ENCODE results near the gene KIF12. TPM values are rescaled to one million over a fixed set of nuclear protein-coding genes. Genes with fewer than 3 reads are reported as not detected.

KIF12 gene
- polyA plus RNA-seq, 3 donors, result not detected

DNA sequence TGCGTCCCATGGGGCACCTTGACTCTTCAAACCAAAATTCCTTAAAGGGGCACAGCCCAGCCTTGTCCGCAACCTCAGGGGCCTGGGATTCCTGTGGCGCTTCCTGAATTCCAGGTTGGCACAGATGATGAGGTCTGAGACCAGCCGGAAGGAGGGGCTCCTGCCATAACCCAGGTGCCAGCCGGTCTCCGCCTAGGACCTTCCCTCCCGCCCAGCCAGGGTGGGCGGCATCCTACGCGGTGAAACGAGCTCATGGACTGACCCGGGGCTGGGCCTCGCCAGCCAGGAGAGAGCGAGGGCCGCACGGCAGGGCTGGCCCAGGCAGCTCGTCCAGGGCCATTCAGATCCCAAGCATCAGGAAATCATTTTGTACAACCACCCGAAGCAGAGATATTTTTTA lies 44.0 kb downstream of the KIF12 start:
- Histone ChIP-seq H3K9ac (ENCODE audit: insufficient read depth, low read length, poor library complexity, severe bottlenecking) (no peak overlapping the region), H3K79me2 (ENCODE audit: insufficient read depth, low read length) (no peaks in the 10 kb centered on the region), H4K20me1 (ENCODE audit: insufficient read depth, low read length) (no peaks in the 10 kb centered on the region), H3K4me3 (replicated peaks in 1 of 3; ENCODE audit: low read depth in 2 of 3, low read length in 3 of 3) (no peak overlapping the region), H3K9me3 (replicated peaks in 1 of 2; ENCODE audit: control insufficient read depth in 1 of 2, insufficient read depth in 1 of 2, low read length in 2 of 2) (no peaks in the 10 kb centered on the region), H3K27ac (ENCODE audit: low read depth in 1 of 2, low read length in 2 of 2) (no peak overlapping the region), H3K36me3 (replicated peaks in 1 of 2; ENCODE audit: control insufficient read depth in 1 of 2, insufficient read depth in 2 of 2, low read length in 2 of 2) (peaks cover 2 to 8% of the 10 kb centered on the region in 2 donors), H3K4me1 (ENCODE audit: control insufficient read depth in 1 of 2, insufficient read depth in 2 of 2, low read length in 2 of 2) (no peaks in the 10 kb centered on the region), H3K27me3 (ENCODE audit: control insufficient read depth in 2 of 2, insufficient read depth in 2 of 2, low read length in 2 of 2) (no peaks in the 10 kb centered on the region), H2AFZ (ENCODE audit: insufficient read depth, low read depth, low read length, poor library complexity, severe bottlenecking) (no peak overlapping the region), H3K4me2 (replicated peaks; ENCODE audit: extremely low read depth, low read length, poor library complexity, severe bottlenecking) (no peak overlapping the region)
- DNase-seq, result no peak
- TF ChIP-seq, protein P1, sequence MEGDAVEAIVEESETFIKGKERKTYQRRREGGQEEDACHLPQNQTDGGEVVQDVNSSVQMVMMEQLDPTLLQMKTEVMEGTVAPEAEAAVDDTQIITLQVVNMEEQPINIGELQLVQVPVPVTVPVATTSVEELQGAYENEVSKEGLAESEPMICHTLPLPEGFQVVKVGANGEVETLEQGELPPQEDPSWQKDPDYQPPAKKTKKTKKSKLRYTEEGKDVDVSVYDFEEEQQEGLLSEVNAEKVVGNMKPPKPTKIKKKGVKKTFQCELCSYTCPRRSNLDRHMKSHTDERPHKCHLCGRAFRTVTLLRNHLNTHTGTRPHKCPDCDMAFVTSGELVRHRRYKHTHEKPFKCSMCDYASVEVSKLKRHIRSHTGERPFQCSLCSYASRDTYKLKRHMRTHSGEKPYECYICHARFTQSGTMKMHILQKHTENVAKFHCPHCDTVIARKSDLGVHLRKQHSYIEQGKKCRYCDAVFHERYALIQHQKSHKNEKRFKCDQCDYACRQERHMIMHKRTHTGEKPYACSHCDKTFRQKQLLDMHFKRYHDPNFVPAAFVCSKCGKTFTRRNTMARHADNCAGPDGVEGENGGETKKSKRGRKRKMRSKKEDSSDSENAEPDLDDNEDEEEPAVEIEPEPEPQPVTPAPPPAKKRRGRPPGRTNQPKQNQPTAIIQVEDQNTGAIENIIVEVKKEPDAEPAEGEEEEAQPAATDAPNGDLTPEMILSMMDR (IDR thresholded peaks at IDR 0.05), result no peak
- H3K36me3 Mint-ChIP-seq, result peaks cover 0 to 16% of the 10 kb centered on the region in 2 donors
- intact Hi-C loops (cut with micrococcal nuclease), result no loop called here
- WGBS (ENCODE audit: insufficient coverage), result 91% methylated on average over 18 of the region's 18 CpGs
- H3K4me1 Mint-ChIP-seq, result no peaks in the 10 kb centered on the region
- H3K4me3 Mint-ChIP-seq, result no peak overlapping the region
- no peaks in the 10 kb centered on the region for H3K9me3 Mint-ChIP-seq
- H3K27ac Mint-ChIP-seq, result no peak overlapping the region
- H3K27me3 Mint-ChIP-seq (ENCODE audit: low read depth in 3 of 3), result peaks cover 0 to 2% (median 0%) of the 10 kb centered on the region in 3 donors

DNA sequence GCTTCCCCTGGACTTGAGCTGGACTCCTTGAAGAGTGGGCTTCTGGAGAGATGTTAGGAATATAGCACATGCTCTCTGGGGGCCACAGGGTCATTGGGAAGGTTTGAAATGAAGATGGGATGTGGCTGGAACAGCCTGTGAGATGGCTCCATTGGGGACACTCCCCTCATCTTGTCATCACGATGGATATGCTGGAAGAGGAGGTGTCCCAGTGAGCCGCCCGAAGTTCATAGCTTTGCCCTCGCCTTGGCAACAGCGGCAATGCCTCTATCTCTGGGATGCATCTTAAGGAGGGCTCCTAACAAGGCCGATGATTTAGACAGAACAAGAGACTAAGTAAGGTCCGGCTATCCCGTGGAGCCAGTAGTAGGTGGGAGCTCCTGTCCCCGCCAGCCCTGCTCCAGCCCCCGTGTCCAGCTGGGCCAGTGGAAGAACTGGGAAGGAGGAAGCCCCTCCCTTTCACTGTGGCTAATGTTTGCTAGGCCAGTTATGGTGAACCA lies 44.9 kb downstream of the KIF12 start:
- Mint-ChIP-seq H3K27me3 (ENCODE audit: low read depth in 3 of 3) (peaks cover 0 to 2% (median 0%) of the 10 kb centered on the region in 3 donors), H3K27ac (no peak overlapping the region), H3K9me3 (no peaks in the 10 kb centered on the region), H3K4me3 (no peak overlapping the region), H3K4me1 (no peaks in the 10 kb centered on the region), H3K36me3 (peaks cover 8 to 22% of the 10 kb centered on the region in 2 donors)
- H2AFZ ChIP-seq (ENCODE audit: insufficient read depth, low read depth, low read length, poor library complexity, severe bottlenecking), result no peak overlapping the region
- peaks cover 5 to 16% of the 10 kb centered on the region in 2 donors for H3K36me3 ChIP-seq (replicated peaks in 1 of 2; ENCODE audit: control insufficient read depth in 1 of 2, insufficient read depth in 2 of 2, low read length in 2 of 2)
- H3K9me3 ChIP-seq (replicated peaks in 1 of 2; ENCODE audit: control insufficient read depth in 1 of 2, insufficient read depth in 1 of 2, low read length in 2 of 2), result no peaks in the 10 kb centered on the region
- no peaks in the 10 kb centered on the region for H3K4me1 ChIP-seq (ENCODE audit: control insufficient read depth in 1 of 2, insufficient read depth in 2 of 2, low read length in 2 of 2)
- DNase-seq, result no peak
- no peaks in the 10 kb centered on the region for H3K27me3 ChIP-seq (ENCODE audit: control insufficient read depth in 2 of 2, insufficient read depth in 2 of 2, low read length in 2 of 2)
- WGBS (ENCODE audit: insufficient coverage), result 100% methylated on average over 6 of the region's 10 CpGs
- H3K27ac ChIP-seq (ENCODE audit: low read depth in 1 of 2, low read length in 2 of 2), result no peak overlapping the region
- H4K20me1 ChIP-seq (ENCODE audit: insufficient read depth, low read length), result no peaks in the 10 kb centered on the region
- H3K4me2 ChIP-seq (replicated peaks; ENCODE audit: extremely low read depth, low read length, poor library complexity, severe bottlenecking), result no peak overlapping the region
- no peak overlapping the region for H3K4me3 ChIP-seq (replicated peaks in 1 of 3; ENCODE audit: low read depth in 2 of 3, low read length in 3 of 3)
- no peaks in the 10 kb centered on the region for H3K79me2 ChIP-seq (ENCODE audit: insufficient read depth, low read length)
- TF ChIP-seq, protein P1 (IDR thresholded peaks at IDR 0.05), result no peak
- intact Hi-C loops (cut with micrococcal nuclease), result no loop called here
- H3K9ac ChIP-seq (ENCODE audit: insufficient read depth, low read length, poor library complexity, severe bottlenecking), result no peak overlapping the region
